Left lung (tissue), 10 donors: Measurements from ENCODE around the gene NRBP1. TPM values are rescaled to one million over a fixed set of nuclear protein-coding genes. Genes with fewer than 3 reads are reported as not detected.
"Not testable (repeated sequence)": the region's sequence is repeated elsewhere in the genome, so short reads cannot be mapped to it uniquely, and the experiment has no call there.

ENCODE experiments used
- ATAC-seq: fragments of 200-7000 bp; cut with Tn5 transposase; one replicate; pipeline ENCODE4 v1.9.1; 2020; ENCODE audit warnings: moderate library complexity
- DNase-seq, 4 donors: peaks; one replicate each; pipeline ENCODE4 v3.0.0-alpha.2; 2013 to 2020
- H3K27ac ChIP-seq, 2 donors: fragments of 200-600 bp; sonication (generic) in 1 of 2; one replicate each; pipeline versions ENCODE4 v1.5.0 to v1.8.0; 2020 to 2021
- H3K27me3 ChIP-seq, 2 donors: fragments of 200-600 bp; sonication (generic) in 1 of 2; one replicate each; pipeline versions ENCODE4 v1.5.0 to v1.8.0; 2020 to 2021
- H3K36me3 ChIP-seq, 2 donors: fragments of 200-600 bp; sonication (generic) in 1 of 2; one replicate each; pipeline versions ENCODE4 v1.5.0 to v1.8.0; 2020 to 2021
- H3K4me1 ChIP-seq, 2 donors: fragments of 200-600 bp; one replicate each; pipeline ENCODE4 v1.8.0; 2021
- H3K4me3 ChIP-seq, 2 donors: fragments of 200-600 bp; sonication (generic) in 1 of 2; one replicate each; pipeline versions ENCODE4 v1.5.0 to v1.8.0; 2020 to 2021; ENCODE audit warnings: mild to moderate bottlenecking in 1 of 2
- H3K9me3 ChIP-seq, 2 donors: fragments of 200-600 bp; sonication (generic) in 1 of 2; one replicate each; pipeline versions ENCODE4 v1.5.0 to v1.8.0; 2020 to 2021
- CTCF ChIP-seq, 2 donors: fragments of 200-600 bp; sonication (generic) in 1 of 2; IDR thresholded peaks; one replicate each; pipeline versions ENCODE4 v1.5.0 to v1.8.0; 2021; ENCODE audit warnings: antibody characterized with exemption in 2 of 2
- intact Hi-C, 2 donors: fragments of 100-400 bp; cut with DNase I; formaldehyde crosslinking; loops; one replicate each; pipeline versions ENCODE4 v1.11.2 to v1.14.2; 2022
- polyA plus RNA-seq, 6 donors: library from polyadenylated mRNA; unstranded; fragments of 120-200 nt; gene quantifications; one replicate each; pipeline ENCODE4 v1.2.1, GENCODE V29; 2013; ENCODE audit not compliant: insufficient read length in 6 of 6
- total RNA-seq, 2 donors: library from RNA; stranded (reverse); fragmentation: NEBNext Ultra II Directional; extraction: Animal tissue kit (Norgen Biotek cat#: 25700); gene quantifications; one replicate each; pipeline ENCODE4 v1.2.1, GENCODE V29; 2021
- donor health status: DM: no; HTN: yes; CAD: no.
- donor health status: DM: no; HTN: no; CAD: no.

The NRBP1 gene
- total and polyA plus RNA-seq, 8 donors: 81.6 to 137 (median 121) TPM

GRCh38 chr2:27422958-27423357 lies 5.5 kb upstream of the NRBP1 start:
- Histone ChIP-seq H3K27me3 (no peaks in the 10 kb centered on the region), H3K27ac (no peak overlapping the region), H3K4me3 (no peak overlapping the region), H3K4me1 (peaks cover 0 to 7% of the 10 kb centered on the region in 2 donors), H3K36me3 (no peaks in the 10 kb centered on the region), H3K9me3 (no peaks in the 10 kb centered on the region)
- no peak for ATAC-seq
- no peak for DNase-seq
- intact Hi-C loops: no loop called here
- TF ChIP-seq CTCF (IDR thresholded peaks at IDR 0.05): no peak

- peaks cover 5 to 17% of the 10 kb centered on the region in 2 donors for H3K4me1 ChIP-seq
- intact Hi-C loops, H3K27me3 ChIP-seq, H3K36me3 ChIP-seq, H3K9me3 ChIP-seq, H3K27ac ChIP-seq, ATAC-seq, DNase-seq, H3K4me3 ChIP-seq: not testable (repeated sequence)
Measured at GRCh38 chr2:27425039-27425438, 3.4 kb upstream of the NRBP1 start.

DNA sequence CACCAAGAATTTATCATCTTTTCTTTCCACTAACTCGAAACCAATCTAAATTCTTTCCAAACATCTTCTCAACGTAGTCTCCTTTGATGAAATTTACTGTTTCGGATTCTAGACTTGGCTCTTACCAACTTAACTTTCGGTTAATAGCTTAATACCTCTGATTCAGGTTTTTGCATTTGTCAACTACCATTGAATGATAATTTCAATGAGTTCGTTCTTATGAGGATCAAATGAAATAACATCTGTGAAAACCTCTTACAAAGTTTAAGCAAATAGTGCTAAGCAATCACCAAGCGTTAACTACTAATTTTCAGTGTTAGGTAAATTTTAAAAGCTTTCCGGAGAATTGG lies 593 bp upstream of the NRBP1 start:
- Histone ChIP-seq H3K36me3 (no peaks in the 10 kb centered on the region), H3K4me1 (peaks cover 6 to 35% of the 10 kb centered on the region in 2 donors), H3K9me3 (no peaks in the 10 kb centered on the region), H3K27me3 (no peaks in the 10 kb centered on the region), H3K4me3 (peak overlapping the region; percentile 98 to 100), H3K27ac (peak overlapping the region; percentile 99)
- ATAC-seq (no peak), DNase-seq (no peak)
- intact Hi-C loops: no loop called here
- no peak for TF ChIP-seq CTCF (IDR thresholded peaks at IDR 0.05)

GRCh38 chr2:27428978-27429541 lies 629 bp downstream of the NRBP1 start:
- Histone ChIP-seq H3K36me3 (peaks cover 0 to 11% of the 10 kb centered on the region in 2 donors), H3K27me3 (no peaks in the 10 kb centered on the region), H3K4me3 (peak overlapping the region; percentile 98 to 100), H3K4me1 (peaks cover 6 to 35% of the 10 kb centered on the region in 2 donors), H3K9me3 (no peaks in the 10 kb centered on the region), H3K27ac (peak overlapping the region; percentile 99)
- DNase-seq (peak; percentile 72 to 98 (median 89)), ATAC-seq (peak; percentile 90)
- no peak for TF ChIP-seq CTCF (IDR thresholded peaks at IDR 0.05)
- intact Hi-C loops: no loop called here

- intact Hi-C loops: no loop called here
- DNase-seq: no peak
Measured at GRCh38 chr2:27431395-27431794, 3.0 kb downstream of the NRBP1 start.

More at GRCh38 chr2:27431395-27431794, 3.0 kb downstream of the NRBP1 start:
- H3K4me3 ChIP-seq: no peak overlapping the region
- peaks cover 6 to 35% of the 10 kb centered on the region in 2 donors for H3K4me1 ChIP-seq
- no peak overlapping the region for H3K27ac ChIP-seq
- peaks cover 0 to 34% of the 10 kb centered on the region in 2 donors for H3K36me3 ChIP-seq
- no peak for ATAC-seq
- H3K27me3 ChIP-seq: no peaks in the 10 kb centered on the region
- H3K9me3 ChIP-seq: no peaks in the 10 kb centered on the region
- no peak for TF ChIP-seq CTCF (IDR thresholded peaks at IDR 0.05)
